GM12892 (cell line): Measurements from ENCODE around the gene FMN2.

ENCODE experiments used
- POLR2A ChIP-seq: IDR thresholded peaks from 2 replicates; pipeline ENCODE4 v1.6.1; 2011; ENCODE audit warnings: low read depth, low read length, control low read depth
- POLR2AphosphoS5 ChIP-seq: IDR thresholded peaks from 2 replicates; pipeline ENCODE4 v1.6.1; 2011; ENCODE audit warnings: low read depth, low read length, control low read depth

- TF ChIP-seq POLR2A (no peak), POLR2AphosphoS5 (no peak)
These were observed 424.4 kb downstream of the FMN2 start for GRCh38 chr1:240516069-240516468.
